Lower lobe of right lung (tissue), 2 donors: Measurements from ENCODE around the gene DDX46. TPM values are rescaled to one million over a fixed set of nuclear protein-coding genes. Genes with fewer than 3 reads are reported as not detected.
A peak's percentile ranks its signal among the peaks of the same experiment; 100 is the strongest.

Source experiments
- ATAC-seq, 2 donors: fragments of 200-7000 bp; cut with Tn5 transposase; one replicate each; pipeline ENCODE4 v1.9.1; 2020 to 2022; ENCODE audit warnings: mild to moderate bottlenecking in 2 of 2, moderate library complexity in 2 of 2
- DNase-seq: peaks from one replicate; pipeline ENCODE4 v3.0.0-alpha.2; 2020
- H3K27ac ChIP-seq: fragments of 200-600 bp; one replicate; pipeline ENCODE4 v1.8.0; 2022
- H3K27me3 ChIP-seq: fragments of 200-600 bp; one replicate; pipeline ENCODE4 v1.8.0; 2022; ENCODE audit warnings: low read depth
- H3K36me3 ChIP-seq: fragments of 200-600 bp; one replicate; pipeline ENCODE4 v1.8.0; 2022; ENCODE audit warnings: mild to moderate bottlenecking
- H3K4me1 ChIP-seq: fragments of 200-600 bp; one replicate; pipeline ENCODE4 v1.8.0; 2022
- H3K4me3 ChIP-seq: fragments of 200-600 bp; one replicate; pipeline ENCODE4 v1.8.0; 2022; ENCODE audit warnings: mild to moderate bottlenecking
- H3K9me3 ChIP-seq: fragments of 200-600 bp; one replicate; pipeline ENCODE4 v1.8.0; 2022
- CTCF ChIP-seq: fragments of 200-600 bp; IDR thresholded peaks from one replicate; pipeline ENCODE4 v1.8.0; 2022; ENCODE audit warnings: antibody characterized with exemption, mild to moderate bottlenecking
- intact Hi-C: fragments of 100-400 bp; cut with DNase I; formaldehyde crosslinking; loops from one replicate; pipeline ENCODE4 v1.11.0; 2022
- total RNA-seq: library from RNA; stranded (reverse); fragmentation: NEBNext Ultra II Directional; extraction: Animal tissue kit (Norgen Biotek cat#: 25700); gene quantifications from one replicate; pipeline ENCODE4 v1.2.1, GENCODE V29; 2021
- donor health status: DM: no; HTN: yes; CAD: no; lungs with severe emphysema.

DDX46 gene
- total RNA-seq, 1 donor from 2014 or later: 43.3 TPM

DNA sequence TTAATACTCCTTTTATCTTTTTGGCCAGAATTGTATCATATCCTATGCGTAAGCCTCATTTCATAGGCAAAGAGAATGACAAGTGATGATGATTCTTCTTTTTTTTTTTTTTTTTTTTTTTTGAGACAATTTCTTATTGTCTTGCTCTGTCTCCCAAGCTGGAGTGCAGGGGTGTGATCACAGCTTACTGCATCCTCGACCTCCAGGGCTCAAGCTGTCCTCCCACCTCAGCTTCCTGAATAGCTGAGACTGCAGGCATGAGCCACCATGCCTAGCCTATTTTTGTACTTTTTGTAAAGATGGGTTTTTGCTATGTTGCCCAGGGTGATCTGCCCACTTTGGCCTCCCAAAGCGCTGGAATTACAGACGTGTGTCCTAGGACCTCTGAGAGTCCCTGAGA, 45.2 kb downstream of the DDX46 start:
- TF ChIP-seq CTCF: no peak
- Histone ChIP-seq H3K4me1 (no peaks in the 10 kb centered on the region), H3K27ac (no peak overlapping the region), H3K9me3 (no peaks in the 10 kb centered on the region), H3K27me3 (no peaks in the 10 kb centered on the region), H3K36me3 (peaks cover 83% of the 10 kb centered on the region), H3K4me3 (no peak overlapping the region)
- intact Hi-C loops: no loop called here
- ATAC-seq (no peak), DNase-seq (no peak)

GRCh38 chr5:134813407-134813806, 54.8 kb downstream of the DDX46 start:
- no peak overlapping the region for H3K27ac ChIP-seq
- no peaks in the 10 kb centered on the region for H3K27me3 ChIP-seq
- H3K4me3 ChIP-seq: no peak overlapping the region
- no peaks in the 10 kb centered on the region for H3K4me1 ChIP-seq
- H3K36me3 ChIP-seq: peaks cover 90% of the 10 kb centered on the region
- DNase-seq: no peak
- no peaks in the 10 kb centered on the region for H3K9me3 ChIP-seq
- no peak for TF ChIP-seq CTCF
- intact Hi-C loops: no loop called here
- no peak for ATAC-seq

DNA sequence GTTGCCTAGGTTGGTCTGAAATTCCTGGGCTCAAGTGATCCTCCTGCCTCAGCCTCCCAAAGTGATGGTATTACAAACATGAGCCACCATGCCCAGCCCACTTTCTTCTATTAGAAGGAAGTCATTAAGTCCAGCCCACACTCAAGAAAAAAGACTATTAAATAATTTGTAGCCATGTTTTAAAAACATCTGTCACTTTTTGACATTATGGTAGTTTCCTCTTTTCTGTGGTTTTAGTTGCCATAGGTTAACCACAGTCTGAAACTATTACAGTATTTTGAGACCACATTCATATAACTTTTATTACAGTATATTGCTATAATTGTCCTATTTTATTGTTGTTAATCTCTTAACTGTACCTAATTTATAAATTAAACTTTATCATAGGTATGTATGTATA, 55.2 kb downstream of the DDX46 start:
- intact Hi-C loops: no loop called here
- no peaks in the 10 kb centered on the region for H3K9me3 ChIP-seq
- H3K36me3 ChIP-seq: peaks cover 90% of the 10 kb centered on the region
- no peaks in the 10 kb centered on the region for H3K4me1 ChIP-seq
- DNase-seq: no peak
- no peak for TF ChIP-seq CTCF
- no peaks in the 10 kb centered on the region for H3K27me3 ChIP-seq
- H3K4me3 ChIP-seq: no peak overlapping the region
- H3K27ac ChIP-seq: no peak overlapping the region
- no peak for ATAC-seq

GRCh38 chr5:134817006-134817405, 58.4 kb downstream of the DDX46 start:
- Histone ChIP-seq H3K9me3 (no peaks in the 10 kb centered on the region), H3K4me3 (no peak overlapping the region), H3K36me3 (peaks cover 93% of the 10 kb centered on the region), H3K27me3 (no peaks in the 10 kb centered on the region), H3K4me1 (no peaks in the 10 kb centered on the region), H3K27ac (no peak overlapping the region)
- ATAC-seq (no peak), DNase-seq (no peak)
- no peak for TF ChIP-seq CTCF
- intact Hi-C loops: no loop called here

GRCh38 chr5:134818776-134819175, 60.2 kb downstream of the DDX46 start:
- no peak for TF ChIP-seq CTCF
- ATAC-seq (no peak), DNase-seq (no peak)
- H3K9me3 ChIP-seq: no peaks in the 10 kb centered on the region
- H3K36me3 ChIP-seq: peaks cover 93% of the 10 kb centered on the region
- no peak overlapping the region for H3K4me3 ChIP-seq
- H3K27ac ChIP-seq: no peak overlapping the region
- H3K27me3 ChIP-seq: no peaks in the 10 kb centered on the region
- no peaks in the 10 kb centered on the region for H3K4me1 ChIP-seq
- intact Hi-C loops: no loop called here

DNA sequence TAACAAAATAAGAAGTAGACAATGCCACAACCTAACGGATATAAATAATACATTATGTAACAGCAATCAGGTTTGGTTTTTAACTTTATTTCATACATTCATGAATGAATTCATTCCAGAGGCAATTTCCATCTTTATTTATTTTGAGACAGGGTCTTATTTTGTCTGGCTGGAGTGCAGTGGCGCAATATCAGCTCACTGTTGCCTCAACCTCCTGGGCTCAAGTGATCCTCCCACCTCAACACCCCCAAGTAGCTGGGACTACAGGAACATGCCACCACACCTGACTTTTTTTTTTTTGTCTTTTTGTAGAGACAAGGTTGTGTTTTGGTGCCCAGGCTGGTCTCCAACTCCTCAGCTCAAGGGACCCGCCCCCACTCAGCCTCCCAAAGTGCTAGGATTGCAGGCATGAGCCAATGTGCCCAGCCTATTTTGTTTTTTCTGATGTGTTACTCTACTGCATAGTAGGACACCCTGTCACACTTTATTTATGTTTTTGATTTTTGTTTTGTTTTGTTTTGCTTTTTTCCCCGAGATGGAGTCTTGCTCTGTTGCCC, 60.9 kb downstream of the DDX46 start:
- Histone ChIP-seq H3K27me3 (no peaks in the 10 kb centered on the region), H3K36me3 (peaks cover 94% of the 10 kb centered on the region), H3K9me3 (no peaks in the 10 kb centered on the region), H3K4me3 (no peak overlapping the region), H3K27ac (no peak overlapping the region), H3K4me1 (no peaks in the 10 kb centered on the region)
- ATAC-seq (peak; percentile 17 to 48), DNase-seq (peak; percentile 60)
- intact Hi-C loops: no loop called here
- TF ChIP-seq CTCF: no peak
